A673 (cell line): ENCODE results near the gene NIM1K.

Source experiments
- CTCF ChIP-seq: fragments of 300-800, 200-600 bp; sonication (generic); conservative IDR thresholded peaks from 2 replicates; pipeline ENCODE4 v1.5.1; 2017; ENCODE audit warnings: low read depth, mild to moderate bottlenecking, antibody characterized with exemption, low read length, moderate library complexity, mixed read lengths
- EZH2 ChIP-seq: fragments of 200-600 bp; sonication (generic); IDR thresholded peaks from 2 replicates; pipeline ENCODE4 v1.6.1; 2017; ENCODE audit warnings: borderline replicate concordance, low read depth, mild to moderate bottlenecking, mixed read lengths, antibody characterized with exemption, low read length; ENCODE audit not compliant: poor library complexity, severe bottlenecking

GRCh38 chr5:43255704-43256103, 63.7 kb downstream of the NIM1K start:
- no peak for TF ChIP-seq CTCF
- TF ChIP-seq EZH2 = no peak
